Hematopoietic multipotent progenitor cell treated with erythropoietin and hydrocortisone succinate and interleukin-3 and kit ligand, for 15 days (in vitro differentiated cells): ENCODE measurements around the gene UNC13D.
"Not testable (repeated sequence)": the region's sequence is repeated elsewhere in the genome, so short reads cannot be mapped to it uniquely, and the experiment has no call there.

Source experiments
- DNase-seq: peaks from one replicate; pipeline ENCODE4 v3.0.0-alpha.2; 2015; ENCODE audit warnings: low spot score

Gene UNC13D

DNA sequence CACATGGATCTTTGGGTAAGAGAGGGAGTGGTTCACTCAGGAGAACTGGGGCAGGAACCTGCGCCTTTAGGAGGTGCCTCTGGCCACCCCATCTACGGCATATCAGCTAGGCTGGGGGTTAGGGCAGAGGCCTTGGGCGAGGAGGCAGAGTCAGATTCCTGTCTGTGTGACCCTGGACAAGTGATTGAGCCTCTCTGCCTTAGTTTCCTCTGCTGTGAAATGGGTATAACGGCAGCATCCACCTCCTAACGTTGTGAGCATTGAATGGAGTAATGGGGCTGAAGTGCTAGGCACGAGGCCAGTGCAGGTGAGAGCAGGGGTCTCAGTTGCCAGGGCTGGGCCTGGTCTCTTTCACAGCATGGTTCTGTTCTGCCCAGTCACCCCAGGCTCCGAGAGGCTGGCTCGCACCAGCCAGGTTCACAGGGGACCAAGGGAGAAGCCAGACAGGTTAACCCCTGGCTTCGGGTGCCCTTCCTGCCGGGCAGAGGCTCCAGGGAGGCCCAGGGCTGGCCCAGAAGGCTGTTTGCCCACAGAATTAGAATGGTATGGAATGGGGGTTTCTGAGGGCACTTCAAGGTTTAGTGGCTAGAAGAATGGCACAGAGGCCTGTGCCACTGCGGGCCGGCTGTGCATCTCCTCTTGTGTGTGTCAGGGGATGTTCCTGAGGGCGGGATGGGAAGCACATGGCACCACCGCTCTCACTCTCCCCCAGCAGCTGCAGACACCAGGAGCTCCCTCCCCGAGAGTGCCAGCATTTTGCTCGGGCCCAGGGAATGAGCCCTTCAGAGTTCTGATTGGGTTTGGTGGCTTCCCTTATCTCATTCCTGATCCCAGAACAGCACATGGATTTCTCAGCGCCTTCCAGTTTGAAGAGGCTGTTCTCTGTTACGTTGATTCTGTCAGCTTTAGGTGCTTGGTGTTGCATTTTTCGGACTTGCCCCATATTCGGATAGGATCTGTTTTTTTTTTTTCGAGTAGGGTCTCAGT, 23.8 kb downstream of the UNC13D start:
- no peak for DNase-seq

DNA sequence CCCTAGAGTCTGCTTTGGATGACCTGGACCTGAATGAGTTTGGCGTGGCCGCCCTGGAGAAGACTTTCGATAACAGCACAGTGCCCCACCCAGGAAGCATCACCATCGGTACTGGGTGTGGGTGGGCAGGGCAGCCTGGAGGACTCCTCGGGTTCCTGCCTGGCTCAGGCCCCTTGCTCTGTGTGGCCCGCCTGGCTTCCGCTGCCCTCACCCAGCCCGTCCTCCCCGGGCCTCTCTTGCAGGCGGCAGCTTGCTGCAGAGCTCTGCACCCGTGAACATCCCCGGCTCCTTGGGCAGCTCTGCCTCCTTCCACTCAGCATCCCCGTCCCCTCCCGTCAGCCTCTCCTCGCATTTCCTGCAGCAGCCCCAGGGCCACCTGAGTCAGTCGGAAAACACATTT, 24.5 kb downstream of the UNC13D start:
- DNase-seq, result no peak

DNA sequence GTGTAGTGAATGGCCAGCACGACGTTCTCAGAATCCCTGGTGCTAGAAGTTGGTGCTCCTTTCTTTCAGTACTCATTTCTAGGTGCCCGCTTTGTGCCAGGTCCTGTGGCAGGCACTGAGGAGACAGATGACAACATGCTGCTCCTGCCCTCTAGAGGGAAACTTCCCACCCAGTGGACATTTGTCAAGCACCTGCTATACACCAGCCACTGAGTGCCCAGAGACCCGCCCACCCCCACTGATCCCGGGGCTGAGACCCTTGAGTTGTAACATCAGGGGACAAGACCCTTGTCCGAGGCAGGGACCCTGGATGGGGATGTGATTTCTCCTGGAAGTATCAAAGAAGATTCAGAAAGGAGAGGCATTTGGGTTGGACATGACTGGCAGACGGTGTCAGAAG, 25.1 kb downstream of the UNC13D start:
- DNase-seq, result no peak

DNA sequence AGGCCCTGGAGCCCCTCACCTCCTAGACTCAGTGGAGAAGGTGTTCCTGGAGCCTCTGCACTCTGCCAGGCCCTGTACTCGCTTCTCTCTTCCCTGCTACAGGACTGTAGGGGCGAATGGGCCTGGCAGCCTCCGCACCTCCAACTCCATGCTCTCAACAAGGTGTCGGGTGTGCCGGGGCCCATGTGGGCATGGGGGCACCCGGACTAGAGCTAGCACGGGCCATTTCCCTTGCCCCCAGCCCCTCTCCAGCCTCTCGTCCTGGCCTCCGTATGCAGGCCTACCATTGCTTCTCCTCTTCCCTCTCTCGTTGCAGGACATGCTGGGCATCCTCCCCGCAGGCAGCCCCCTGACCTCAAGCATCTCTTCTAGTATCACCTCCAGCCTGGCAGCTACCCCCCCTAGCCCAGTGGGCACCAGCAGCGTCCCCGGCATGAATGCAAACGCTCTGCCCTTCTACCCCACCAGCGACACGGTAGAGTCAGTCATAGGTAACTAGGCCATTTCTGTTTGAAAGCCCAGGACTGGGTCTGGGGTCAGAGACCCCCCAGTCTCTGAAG, 25.8 kb downstream of the UNC13D start:
- no peak for DNase-seq

- no peak for DNase-seq
These were observed 26.6 kb downstream of the UNC13D start for GRCh38 chr17:75817571-75817970.

DNA sequence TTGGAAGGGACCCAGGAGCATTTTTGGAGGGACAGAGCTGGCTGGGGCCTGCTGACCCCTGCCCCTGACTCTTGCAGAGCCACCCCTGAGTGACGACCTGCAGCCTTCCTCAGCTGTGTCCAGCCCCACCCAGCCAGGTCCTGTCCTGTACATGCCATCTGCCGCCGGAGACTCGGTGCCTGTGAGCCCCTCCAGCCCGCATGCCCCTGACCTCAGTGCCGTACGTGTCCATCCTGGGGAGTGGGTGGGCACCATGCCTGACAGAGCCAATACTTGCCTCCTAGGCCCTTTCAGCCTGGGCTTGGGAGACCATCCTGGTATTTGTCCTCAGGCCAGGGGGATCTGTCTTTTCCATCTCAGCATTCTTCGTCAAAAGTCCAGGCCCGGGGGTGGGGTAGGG, 27.5 kb downstream of the UNC13D start:
- DNase-seq, result no peak

GRCh38 chr17:75815399-75815798, 28.8 kb downstream of the UNC13D start:
- DNase-seq, result no peak

DNA sequence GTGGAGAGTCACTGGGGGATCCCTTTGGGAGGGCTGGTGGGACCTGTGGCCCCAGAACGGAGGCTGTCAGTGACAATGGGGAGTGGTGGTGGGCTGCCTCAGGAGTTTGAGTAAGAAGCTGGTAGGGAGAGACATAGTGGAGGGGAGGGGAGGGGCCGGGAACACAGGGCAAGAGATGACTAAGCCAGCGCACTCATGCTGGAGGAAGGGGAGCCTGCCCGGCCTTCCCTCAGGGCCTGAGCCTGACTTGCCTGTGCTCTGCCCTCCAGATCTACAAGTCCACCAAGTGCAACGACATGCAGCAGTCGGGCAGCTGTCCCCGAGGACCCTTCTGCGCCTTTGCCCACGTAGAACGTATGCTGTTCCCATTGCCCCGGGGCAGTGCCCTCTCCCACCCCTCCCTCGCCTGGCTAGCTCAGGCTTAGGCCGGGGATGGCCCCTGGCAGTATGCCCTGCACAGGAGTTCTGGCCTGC, 29.3 kb downstream of the UNC13D start:
- no peak for DNase-seq

GRCh38 chr17:75814021-75814395, 30.2 kb downstream of the UNC13D start:
- no peak for DNase-seq

DNA sequence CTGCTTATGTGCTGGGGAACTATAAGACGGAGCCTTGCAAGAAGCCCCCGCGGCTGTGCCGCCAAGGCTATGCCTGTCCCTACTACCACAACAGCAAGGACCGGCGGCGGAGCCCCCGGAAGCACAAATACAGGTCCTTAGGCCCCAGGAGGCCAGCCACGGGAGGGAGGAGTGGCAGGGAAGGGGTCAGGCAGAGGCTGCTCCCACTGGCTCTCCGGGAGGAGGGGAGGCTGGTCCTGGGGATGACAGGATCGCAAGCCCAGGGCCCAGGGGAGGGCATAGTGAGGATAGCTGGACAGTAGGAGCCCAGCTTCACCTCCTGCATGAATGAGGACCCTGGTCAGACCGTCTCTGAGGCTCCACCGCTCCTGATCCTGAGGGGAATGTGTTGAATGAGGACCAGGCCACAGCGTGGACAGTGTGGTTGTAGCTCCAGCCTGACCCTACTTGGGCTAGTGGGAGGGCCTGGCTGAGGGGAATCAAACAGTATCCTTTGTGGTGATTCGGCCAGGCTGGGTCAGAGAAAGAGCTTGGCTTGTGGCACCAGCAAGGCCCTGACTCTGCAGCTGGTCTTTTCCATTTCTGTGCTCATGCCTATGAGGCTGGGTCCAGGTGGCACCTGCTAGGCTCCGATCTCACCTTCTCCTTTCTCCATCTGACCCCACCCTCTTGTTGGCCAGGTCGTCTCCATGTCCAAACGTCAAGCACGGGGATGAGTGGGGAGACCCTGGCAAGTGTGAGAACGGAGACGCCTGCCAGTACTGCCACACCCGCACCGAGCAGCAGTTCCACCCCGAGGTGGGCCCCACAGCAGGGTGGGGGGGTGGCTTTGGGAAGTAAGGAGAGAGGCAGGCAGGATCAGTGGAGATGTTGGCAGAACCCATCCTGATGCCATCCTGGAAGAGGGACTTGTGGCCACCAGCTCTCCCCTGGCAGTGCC, 30.9 kb downstream of the UNC13D start:
- DNase-seq, result no peak

GRCh38 chr17:75812096-75813013, 31.8 kb downstream of the UNC13D start:
- DNase-seq, result no peak

DNA sequence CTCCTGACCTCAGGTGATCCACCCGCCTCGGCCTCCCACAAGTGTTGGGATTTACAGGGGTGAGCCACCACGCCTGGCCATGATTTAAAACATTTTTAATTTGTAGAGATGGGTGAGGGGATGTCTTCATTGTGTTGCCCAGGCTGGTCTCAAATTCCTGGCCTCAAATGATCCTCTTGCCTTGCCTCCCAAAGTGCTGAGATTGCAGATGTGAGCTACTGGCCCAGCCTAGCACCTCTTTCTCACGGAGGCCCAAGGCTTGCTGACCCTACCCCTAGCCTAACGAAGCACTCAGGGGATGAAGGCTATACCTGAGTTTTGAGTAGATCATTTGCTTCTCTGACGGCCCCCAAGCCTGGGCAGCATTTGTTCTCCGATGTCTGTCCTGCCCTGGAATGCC, 33.0 kb downstream of the UNC13D start:
- DNase-seq, result no peak

DNA sequence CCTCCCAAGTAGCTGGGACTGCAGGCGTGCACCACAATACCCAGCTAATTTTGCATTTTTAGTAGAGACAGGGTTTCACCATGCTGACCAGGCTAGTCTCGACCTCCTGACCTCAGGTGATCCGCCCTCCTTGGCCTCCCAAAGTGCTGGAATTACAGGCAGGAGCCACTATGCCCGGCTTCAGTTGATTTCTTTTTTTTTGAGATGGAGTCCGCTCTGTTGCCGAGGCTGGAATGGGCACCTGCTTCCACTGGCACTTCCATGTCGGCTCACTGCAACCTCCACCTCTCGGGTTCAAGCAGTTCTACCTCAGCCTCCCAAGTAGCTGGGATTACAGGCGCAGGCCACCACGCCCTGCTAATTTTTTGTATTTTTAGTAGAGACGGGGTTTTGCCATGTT, 33.4 kb downstream of the UNC13D start:
- not testable (repeated sequence) for DNase-seq

- no peak for DNase-seq
These were observed 34.0 kb downstream of the UNC13D start for GRCh38 chr17:75810216-75810615.

DNA sequence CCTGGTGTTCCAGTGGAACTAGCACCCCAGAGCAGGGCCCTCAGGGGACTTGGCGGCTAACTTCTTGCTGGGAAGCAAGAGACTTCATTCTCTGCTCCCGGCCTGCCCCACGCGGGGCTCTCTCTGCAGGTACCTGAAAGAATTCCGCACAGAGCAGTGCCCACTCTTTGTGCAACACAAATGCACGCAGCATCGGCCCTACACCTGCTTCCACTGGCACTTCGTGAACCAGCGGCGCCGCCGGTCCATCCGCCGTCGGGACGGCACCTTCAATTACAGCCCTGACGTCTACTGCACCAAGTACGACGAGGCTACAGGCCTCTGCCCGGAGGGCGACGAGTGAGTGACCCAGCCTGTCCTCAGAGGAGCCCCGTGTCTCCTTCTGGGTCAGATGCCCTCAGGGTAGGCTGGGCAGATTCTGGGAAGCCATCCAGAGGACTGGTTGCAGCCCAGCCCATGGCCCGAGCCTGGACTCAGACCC, 34.5 kb downstream of the UNC13D start:
- DNase-seq, result no peak

DNA sequence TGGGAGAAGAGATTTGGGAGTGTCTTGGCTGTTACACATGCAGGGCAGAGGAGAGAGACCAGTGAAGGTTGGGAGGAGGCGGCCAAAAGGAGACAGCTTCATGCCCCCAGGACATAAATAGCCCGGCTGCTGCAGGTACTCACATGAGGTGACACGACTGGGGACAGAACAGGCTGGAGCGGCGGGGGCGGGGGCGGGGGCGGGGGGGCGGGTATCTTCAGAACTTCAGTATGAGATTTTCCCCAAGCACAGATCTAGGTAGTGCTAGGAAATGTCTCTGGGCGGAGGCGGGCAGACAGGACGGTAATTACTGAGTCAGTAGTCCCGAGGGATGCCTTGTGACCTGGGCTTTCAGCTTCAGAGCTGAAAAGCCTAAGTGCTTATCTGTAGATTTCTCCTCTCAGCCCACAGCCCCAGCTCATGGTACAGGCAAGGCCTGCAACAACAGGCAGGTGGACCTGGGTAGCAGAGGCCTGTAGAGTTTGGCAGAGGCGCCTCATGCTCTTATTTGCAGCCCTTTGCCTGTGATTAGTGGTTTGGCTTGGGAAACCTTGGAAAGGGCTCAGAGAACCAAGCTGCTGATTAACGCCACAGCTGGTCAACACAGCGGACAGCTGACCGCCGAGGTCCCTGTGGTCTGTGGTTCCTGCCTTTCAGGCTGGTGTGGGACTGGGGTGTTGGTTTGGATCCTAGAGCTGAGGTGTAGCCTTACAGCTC, 35.1 kb downstream of the UNC13D start:
- no peak for DNase-seq

- DNase-seq, result no peak
These were observed 35.7 kb downstream of the UNC13D start for GRCh38 chr17:75808549-75808904.

GRCh38 chr17:75807861-75808260, 36.3 kb downstream of the UNC13D start:
- no peak for DNase-seq

DNA sequence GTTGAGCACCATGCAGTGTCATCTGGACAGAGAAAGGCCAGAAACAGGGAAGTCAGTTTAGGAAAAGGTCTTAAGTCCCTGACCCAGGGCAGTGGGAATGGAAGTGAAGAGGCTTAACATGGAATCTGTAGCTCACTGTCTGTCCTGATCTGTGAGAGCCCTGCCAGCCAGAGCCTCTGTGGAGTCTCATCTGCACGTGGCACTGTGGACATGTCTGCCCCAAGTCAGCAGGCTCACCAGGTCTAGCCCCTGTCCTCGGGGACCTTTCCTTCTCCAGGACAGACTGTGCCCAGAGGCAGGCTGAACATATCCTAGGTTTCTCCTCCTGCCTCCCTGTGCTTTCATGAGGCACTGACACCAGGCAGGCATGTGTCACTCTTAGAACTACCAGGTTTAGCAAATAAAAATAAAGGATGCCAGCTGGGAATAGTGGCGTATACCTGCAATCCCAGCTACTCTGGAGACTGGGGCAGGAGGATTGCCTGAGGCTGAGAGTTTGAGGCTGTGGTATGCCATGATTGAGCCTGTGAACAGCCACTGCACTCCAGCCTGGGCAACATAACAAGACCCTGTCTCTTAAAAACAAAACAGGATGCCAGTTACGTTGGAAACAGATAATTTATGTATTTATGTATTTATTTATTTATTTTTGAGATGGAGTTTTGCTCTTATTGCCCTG, 37.2 kb downstream of the UNC13D start:
- no peak for DNase-seq

DNA sequence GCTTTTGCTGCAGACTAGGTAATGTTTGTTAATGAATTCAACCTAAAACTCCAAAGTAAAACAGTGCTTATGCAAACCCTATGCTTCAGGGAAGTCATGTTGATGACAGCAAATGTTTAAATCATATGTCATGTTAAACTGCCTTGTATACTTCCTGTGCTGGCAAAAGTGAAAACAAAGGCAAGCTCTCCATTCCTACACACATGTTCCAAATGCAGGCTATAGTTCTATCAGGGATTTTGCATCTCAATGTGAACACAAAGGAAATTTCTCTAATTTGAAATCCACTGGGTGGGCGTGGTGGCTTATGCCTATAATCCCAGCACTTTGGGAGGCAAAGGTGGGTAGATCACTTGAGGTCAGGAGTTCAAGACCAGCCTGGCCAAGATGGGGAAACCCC, 40.3 kb downstream of the UNC13D start:
- DNase-seq, result no peak
